HepG2 (cell line): ENCODE results near the gene KPNB1. TPM values are rescaled to one million over a fixed set of nuclear protein-coding genes. Genes with fewer than 3 reads are reported as not detected.
A peak's percentile ranks its signal among the peaks of the same experiment; 100 is the strongest.

Source experiments
- DNMT3B ChIP-seq: conservative IDR thresholded peaks from 2 replicates; pipeline ENCODE4 v1.6.1; 2016; ENCODE audit warnings: missing biosample characterization, control low read depth
- E2F5 ChIP-seq: sonication (generic); formaldehyde crosslinking; conservative IDR thresholded peaks from 2 replicates; pipeline ENCODE4 v1.4.0; 2020; ENCODE audit warnings: missing genetic modification reagents
- EP300 ChIP-seq, 3 experiments: sonication (generic) in 1 of 3; formaldehyde crosslinking in 1 of 3; IDR thresholded peaks; 2 replicates each; pipeline versions ENCODE4 v1.5.1 to v1.6.1; 2011 to 2020; ENCODE audit warnings: low read depth in 2 of 3, low read length in 2 of 3, borderline replicate concordance in 1 of 3, improper control_type of control experiment in 1 of 3, mild to moderate bottlenecking in 1 of 3, missing genetic modification reagents in 1 of 3, moderate library complexity in 1 of 3
- FOXK2 ChIP-seq: fragments of 450-650 bp; IDR thresholded peaks from 2 replicates; pipeline ENCODE4 v1.6.1; 2016
- GABPA ChIP-seq, 2 experiments: IDR thresholded peaks; 2 replicates each; pipeline ENCODE4 v1.6.1; 2011 to 2016; ENCODE audit warnings: low read depth in 2 of 2, low read length in 1 of 2, missing biosample characterization in 1 of 2, missing genetic modification characterization in 1 of 2
- HOMEZ ChIP-seq: IDR thresholded peaks from 2 replicates; pipeline ENCODE4 v1.6.1; 2016; ENCODE audit warnings: low read depth
- JDP2 ChIP-seq: sonication (generic); formaldehyde crosslinking; IDR thresholded peaks from 2 replicates; pipeline ENCODE4 v1.8.1; 2022; ENCODE audit warnings: missing genetic modification reagents, borderline replicate concordance
- KLF15 ChIP-seq: sonication (generic); formaldehyde crosslinking; IDR thresholded peaks from 2 replicates; pipeline ENCODE4 v1.8.1; 2023; ENCODE audit warnings: borderline replicate concordance, mild to moderate bottlenecking, inconsistent platforms, missing genetic modification reagents, mixed read lengths
- MED1 ChIP-seq: sonication (generic); formaldehyde crosslinking; IDR thresholded peaks from 2 replicates; pipeline ENCODE4 v1.4.0; 2020; ENCODE audit warnings: missing genetic modification reagents
- MLX ChIP-seq: IDR thresholded peaks from 2 replicates; pipeline ENCODE4 v1.6.1; 2016
- SATB2 ChIP-seq: sonication (generic); formaldehyde crosslinking; IDR thresholded peaks from 2 replicates; pipeline ENCODE4 v1.5.0; 2020; ENCODE audit warnings: missing genetic modification reagents
- SKI ChIP-seq: fragments of 450-650 bp; IDR thresholded peaks from one replicate; pipeline ENCODE4 v1.6.1; 2018; ENCODE audit warnings: mild to moderate bottlenecking; ENCODE audit not compliant: partially characterized antibody
- TRAFD1 ChIP-seq: sonication (generic); formaldehyde crosslinking; IDR thresholded peaks from 2 replicates; pipeline ENCODE4 v1.5.1; 2020; ENCODE audit warnings: missing genetic modification reagents, mild to moderate bottlenecking, borderline replicate concordance
- ZFP41 ChIP-seq: sonication (generic); formaldehyde crosslinking; IDR thresholded peaks from 2 replicates; pipeline ENCODE4 v1.4.0; 2020; ENCODE audit warnings: mild to moderate bottlenecking, missing genetic modification reagents, borderline replicate concordance
- ZNF138 ChIP-seq: sonication (generic); formaldehyde crosslinking; IDR thresholded peaks from 2 replicates; pipeline ENCODE4 v1.5.0; 2020; ENCODE audit warnings: mild to moderate bottlenecking, low read depth, missing genetic modification reagents
- ZNF30 ChIP-seq: sonication (generic); formaldehyde crosslinking; IDR thresholded peaks from 2 replicates; pipeline ENCODE4 v1.5.0; 2020; ENCODE audit warnings: mild to moderate bottlenecking, missing genetic modification reagents
- ZNF451 ChIP-seq: sonication (generic); formaldehyde crosslinking; IDR thresholded peaks from 2 replicates; pipeline ENCODE4 v1.5.0; 2020; ENCODE audit warnings: mild to moderate bottlenecking, missing genetic modification reagents
- ZNF720 ChIP-seq: sonication (generic); formaldehyde crosslinking; IDR thresholded peaks from 2 replicates; pipeline ENCODE4 v1.4.0; 2020; ENCODE audit warnings: missing genetic modification reagents
- polyA plus RNA-seq, 8 experiments: library from polyadenylated mRNA; depleted of rRNA in 3 of 8; stranded (reverse) in 7 of 8; unstranded in 1 of 8; fragments of >200 nt; fragmentation: Illumina TruSeq in 4 of 8; extraction: Trizol in 4 of 8; gene quantifications; 2 replicates each; pipeline versions ENCODE4 v1.2.1 to v1.2.3, GENCODE V29; 2011 to 2016; ENCODE audit warnings: low read depth in 4 of 8, missing spikeins in 1 of 8, mixed read lengths in 1 of 8; ENCODE audit not compliant: insufficient read depth in 1 of 8
- total RNA-seq, 5 experiments: library from RNA; depleted of rRNA; stranded (reverse); fragments of >200 nt; fragmentation: Illumina TruSeq; extraction: Trizol; gene quantifications; 2 replicates each; pipeline ENCODE4 v1.2.3, GENCODE V29; 2016; ENCODE audit warnings: low read depth in 1 of 5
- TF ChIP-seq, protein P1 (sequence below): sonication (generic); formaldehyde crosslinking; IDR thresholded peaks from 2 replicates; pipeline ENCODE4 v1.4.0; 2020; ENCODE audit warnings: mild to moderate bottlenecking, missing genetic modification reagents, borderline replicate concordance
- TF ChIP-seq, protein P2 (sequence below): sonication (generic); formaldehyde crosslinking; IDR thresholded peaks from 2 replicates; pipeline ENCODE4 v1.4.0; 2020; ENCODE audit warnings: missing genetic modification reagents

KPNB1 gene
- total and polyA plus RNA-seq, 2 of the 13 experiments (the other 11 are each of a cell fraction or from before 2014, with no cell fraction given): 164 to 424 TPM

DNA sequence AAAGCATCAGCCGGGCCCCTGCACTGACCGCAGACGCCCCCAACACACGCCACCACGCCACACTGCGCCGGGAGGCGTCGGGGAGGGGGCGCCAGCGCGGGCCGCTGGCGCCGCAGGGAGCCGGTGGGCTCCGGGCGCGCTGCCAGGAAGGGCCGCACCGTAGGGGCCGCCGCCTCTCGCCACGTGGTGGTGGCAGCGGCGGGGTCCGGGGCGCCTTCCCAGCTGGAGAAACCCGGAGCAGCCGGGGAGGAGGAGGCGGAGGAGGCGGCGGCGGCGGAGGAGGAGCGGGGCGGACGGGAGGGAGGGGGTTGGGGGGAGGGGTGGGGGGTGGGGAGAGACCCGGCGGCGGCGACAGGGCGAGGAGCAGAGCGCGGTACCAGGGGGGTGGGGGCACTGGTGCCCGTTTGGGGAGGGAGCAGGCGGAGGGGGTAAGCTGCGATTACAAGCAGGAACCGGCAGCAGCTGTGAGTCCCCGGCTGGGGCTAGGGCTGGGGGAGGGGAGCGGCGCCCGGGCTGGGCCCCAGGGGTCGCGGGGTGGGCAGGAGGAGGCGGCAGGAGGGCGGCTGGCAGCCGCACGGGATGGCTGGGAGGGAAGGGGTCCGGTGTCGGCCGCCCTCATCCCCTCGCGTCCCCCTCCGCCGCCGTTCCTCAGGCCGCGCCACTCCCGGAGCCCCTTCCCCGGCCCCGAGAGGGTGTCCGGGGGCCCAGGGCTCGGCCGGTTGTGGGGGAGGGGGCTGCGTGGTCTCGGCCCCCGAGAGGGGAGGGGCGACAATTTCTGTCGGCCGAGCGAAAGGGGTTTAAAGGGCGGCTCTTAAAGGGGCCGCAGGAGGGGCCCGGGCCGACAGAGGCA lies 44.2 kb downstream of the KPNB1 start, which contains the start of gene TBKBP1 (continued):
- no peak for TF ChIP-seq E2F5 (CRISPR knock-in tag)
- no peak for TF ChIP-seq DNMT3B (CRISPR knock-in tag)
- TF ChIP-seq, protein P1, sequence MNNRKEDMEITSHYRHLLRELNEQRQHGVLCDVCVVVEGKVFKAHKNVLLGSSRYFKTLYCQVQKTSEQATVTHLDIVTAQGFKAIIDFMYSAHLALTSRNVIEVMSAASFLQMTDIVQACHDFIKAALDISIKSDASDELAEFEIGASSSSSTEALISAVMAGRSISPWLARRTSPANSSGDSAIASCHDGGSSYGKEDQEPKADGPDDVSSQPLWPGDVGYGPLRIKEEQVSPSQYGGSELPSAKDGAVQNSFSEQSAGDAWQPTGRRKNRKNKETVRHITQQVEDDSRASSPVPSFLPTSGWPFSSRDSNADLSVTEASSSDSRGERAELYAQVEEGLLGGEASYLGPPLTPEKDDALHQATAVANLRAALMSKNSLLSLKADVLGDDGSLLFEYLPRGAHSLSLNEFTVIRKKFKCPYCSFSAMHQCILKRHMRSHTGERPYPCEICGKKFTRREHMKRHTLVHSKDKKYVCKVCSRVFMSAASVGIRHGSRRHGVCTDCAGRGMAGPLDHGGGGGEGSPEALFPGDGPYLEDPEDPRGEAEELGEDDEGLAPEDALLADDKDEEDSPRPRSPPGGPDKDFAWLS (CRISPR knock-in tag): no peak
- no peak for TF ChIP-seq FOXK2
- TF ChIP-seq, protein P2, sequence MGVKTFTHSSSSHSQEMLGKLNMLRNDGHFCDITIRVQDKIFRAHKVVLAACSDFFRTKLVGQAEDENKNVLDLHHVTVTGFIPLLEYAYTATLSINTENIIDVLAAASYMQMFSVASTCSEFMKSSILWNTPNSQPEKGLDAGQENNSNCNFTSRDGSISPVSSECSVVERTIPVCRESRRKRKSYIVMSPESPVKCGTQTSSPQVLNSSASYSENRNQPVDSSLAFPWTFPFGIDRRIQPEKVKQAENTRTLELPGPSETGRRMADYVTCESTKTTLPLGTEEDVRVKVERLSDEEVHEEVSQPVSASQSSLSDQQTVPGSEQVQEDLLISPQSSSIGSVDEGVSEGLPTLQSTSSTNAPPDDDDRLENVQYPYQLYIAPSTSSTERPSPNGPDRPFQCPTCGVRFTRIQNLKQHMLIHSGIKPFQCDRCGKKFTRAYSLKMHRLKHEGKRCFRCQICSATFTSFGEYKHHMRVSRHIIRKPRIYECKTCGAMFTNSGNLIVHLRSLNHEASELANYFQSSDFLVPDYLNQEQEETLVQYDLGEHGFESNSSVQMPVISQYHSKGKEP (CRISPR knock-in tag): no peak
- no peak for TF ChIP-seq EP300 (IDR thresholded peaks at IDR 0.05; ENCODE audit: low read depth in 2 of 2, low read length in 2 of 2)
- TF ChIP-seq EP300 (CRISPR knock-in tag; IDR thresholded peaks at IDR 0.05; ENCODE audit: borderline replicate concordance): no peak
- TF ChIP-seq JDP2 (CRISPR knock-in tag): no peak
- no peak for TF ChIP-seq ZFP41
- no peak for TF ChIP-seq TRAFD1 (CRISPR knock-in tag)
- TF ChIP-seq ZNF451 (CRISPR knock-in tag): no peak
- TF ChIP-seq ZNF138 (CRISPR knock-in tag): no peak
- no peak for TF ChIP-seq ZNF30
- 0 out of 2 replicates have a peak, but pooled peaks have one; percentile 17 for TF ChIP-seq MED1
- TF ChIP-seq GABPA (IDR thresholded peaks at IDR 0.05; ENCODE audit: low read depth, low read length): no peak
- no peak for TF ChIP-seq GABPA (CRISPR knock-in tag; IDR thresholded peaks at IDR 0.05; ENCODE audit: low read depth)
- no peak for TF ChIP-seq KLF15
- no peak for TF ChIP-seq ZNF720 (CRISPR knock-in tag)
- no peak for TF ChIP-seq SATB2
- TF ChIP-seq HOMEZ (CRISPR knock-in tag): no peak
- no peak for TF ChIP-seq SKI
- TF ChIP-seq MLX (CRISPR knock-in tag): no peak
